ENCODE results near the gene NFIC.

DNA sequence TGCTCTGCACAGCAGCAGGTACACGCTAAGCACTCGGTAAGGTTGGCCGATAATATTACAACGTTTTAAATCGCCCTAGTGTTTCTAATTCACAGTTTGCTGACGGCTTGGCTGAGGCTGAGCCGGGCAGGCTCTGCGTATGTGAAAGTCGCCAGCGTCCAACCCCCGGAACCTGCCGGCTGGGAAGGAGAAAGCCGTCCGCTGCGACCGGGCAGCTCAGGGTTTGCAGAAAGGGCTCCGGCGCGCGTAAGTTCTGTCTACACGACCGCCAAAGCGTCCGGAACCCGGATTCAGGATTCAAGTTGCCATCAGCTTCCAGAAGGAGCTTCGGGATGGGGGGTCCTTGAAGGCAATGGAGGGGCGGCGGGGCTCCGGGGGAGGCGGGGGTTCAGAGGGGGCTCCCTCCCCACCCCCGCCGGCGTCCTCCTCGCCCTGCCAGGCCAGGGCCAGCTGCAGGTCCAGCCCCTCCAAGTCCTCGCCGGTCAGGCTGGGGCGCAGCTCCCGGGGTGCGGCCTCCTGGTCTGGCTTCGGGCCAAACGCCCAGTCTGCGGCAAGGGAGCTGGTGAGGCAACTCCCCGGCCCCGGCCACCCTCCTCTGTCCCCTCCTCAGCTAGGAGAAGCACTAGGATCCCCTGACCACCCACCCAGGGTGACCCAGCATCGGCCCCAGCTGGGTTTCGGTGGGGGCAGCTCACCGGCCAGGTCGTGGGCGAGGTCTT lies 116.3 kb downstream of the NFIC start:
- TF ChIP-seq, protein P1, sequence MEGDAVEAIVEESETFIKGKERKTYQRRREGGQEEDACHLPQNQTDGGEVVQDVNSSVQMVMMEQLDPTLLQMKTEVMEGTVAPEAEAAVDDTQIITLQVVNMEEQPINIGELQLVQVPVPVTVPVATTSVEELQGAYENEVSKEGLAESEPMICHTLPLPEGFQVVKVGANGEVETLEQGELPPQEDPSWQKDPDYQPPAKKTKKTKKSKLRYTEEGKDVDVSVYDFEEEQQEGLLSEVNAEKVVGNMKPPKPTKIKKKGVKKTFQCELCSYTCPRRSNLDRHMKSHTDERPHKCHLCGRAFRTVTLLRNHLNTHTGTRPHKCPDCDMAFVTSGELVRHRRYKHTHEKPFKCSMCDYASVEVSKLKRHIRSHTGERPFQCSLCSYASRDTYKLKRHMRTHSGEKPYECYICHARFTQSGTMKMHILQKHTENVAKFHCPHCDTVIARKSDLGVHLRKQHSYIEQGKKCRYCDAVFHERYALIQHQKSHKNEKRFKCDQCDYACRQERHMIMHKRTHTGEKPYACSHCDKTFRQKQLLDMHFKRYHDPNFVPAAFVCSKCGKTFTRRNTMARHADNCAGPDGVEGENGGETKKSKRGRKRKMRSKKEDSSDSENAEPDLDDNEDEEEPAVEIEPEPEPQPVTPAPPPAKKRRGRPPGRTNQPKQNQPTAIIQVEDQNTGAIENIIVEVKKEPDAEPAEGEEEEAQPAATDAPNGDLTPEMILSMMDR (IDR thresholded peaks at IDR 0.05) = no peak
- TF ChIP-seq EZH2 (IDR thresholded peaks at IDR 0.05) (no peak), EZH2phosphoT487 (IDR thresholded peaks at IDR 0.05) (no peak)

Measured in neural progenitor cell (in vitro differentiated cells).